AG04450 (cell line): ENCODE measurements around the gene HP. TPM values are rescaled to one million over a fixed set of nuclear protein-coding genes. Genes with fewer than 3 reads are reported as not detected.

Experiments used
- CTCF ChIA-PET: fragments of 300-600, 350-600 bp; formaldehyde crosslinking; extraction: SDS; loops from one replicate; lab custom pipeline; 2022; ENCODE audit warnings: antibody characterized with exemption, inconsistent platforms; lab: Charles Lee
- POLR2A ChIA-PET: fragments of 350-600 bp; formaldehyde crosslinking; extraction: SDS; loops from one replicate; lab custom pipeline; 2021; ENCODE audit warnings: antibody characterized with exemption, inconsistent platforms; lab: Yijun Ruan, JAX
- DNase-seq: peaks from one replicate; pipeline ENCODE4 v3.0.0-alpha.2; 2011; ENCODE audit warnings: low read depth, low spot score
- H3K27ac ChIP-seq: one replicate; pipeline ENCODE4 v1.5.1; 2012; ENCODE audit warnings: low read depth, low read length, control low read depth
- H3K27me3 ChIP-seq: one replicate; pipeline ENCODE4 v1.6.0; 2012; ENCODE audit warnings: low read length; ENCODE audit not compliant: control insufficient read depth, insufficient read depth
- H3K4me3 ChIP-seq: 2 replicates; pipeline ENCODE4 v1.5.1; 2011; ENCODE audit warnings: mild to moderate bottlenecking, low read depth, low read length, control low read depth
- H3K9me3 ChIP-seq: 2 replicates; pipeline ENCODE4 v1.5.1; 2012; ENCODE audit warnings: low read length; ENCODE audit not compliant: control insufficient read depth, insufficient read depth
- CTCF ChIP-seq: IDR thresholded peaks from 2 replicates; pipeline ENCODE4 v1.5.1; 2011; ENCODE audit warnings: low read depth, low read length, control low read depth, inconsistent platforms
- polyA plus RNA-seq: library from polyadenylated mRNA; depleted of rRNA; stranded (reverse); fragments of >200 nt; gene quantifications from 2 replicates; pipeline ENCODE4 v1.2.3, GENCODE V29; 2011

Gene HP
- polyA plus RNA-seq, 1 experiment, result not detected

- CTCF ChIA-PET, result interaction anchor here (0.8 to 1.0 kb wide), 2 partner anchors 11 to 18 kb away, joined by 3 read pairs; no protein-coding TSS in a partner anchor
These were observed 33.3 kb upstream of the HP start for GRCh38 chr16:72021043-72021442.

GRCh38 chr16:72022127-72022526 is 32.2 kb upstream of the HP start:
- Histone ChIP-seq H3K4me3 (no peak overlapping the region), H3K27me3 (no peaks in the 10 kb centered on the region), H3K27ac (no peak overlapping the region), H3K9me3 (no peaks in the 10 kb centered on the region)
- no peak for TF ChIP-seq CTCF
- no peak for DNase-seq
- ChIA-PET CTCF (interaction anchor here (0.8 kb wide), 1 partner anchor 178 kb away, joined by 5 read pairs; no protein-coding TSS in a partner anchor), POLR2A (interaction anchor here (0.6 kb wide), 1 partner anchor 14 kb away, joined by 3 read pairs; no protein-coding TSS in a partner anchor)

More at GRCh38 chr16:72021043-72021442, 33.3 kb upstream of the HP start:
- peak; percentile 47 for TF ChIP-seq CTCF
- H3K27me3 ChIP-seq, result no peaks in the 10 kb centered on the region
- DNase-seq, result no peak
- POLR2A ChIA-PET, result no interaction called here
- H3K4me3 ChIP-seq, result no peak overlapping the region
- no peaks in the 10 kb centered on the region for H3K9me3 ChIP-seq
- no peak overlapping the region for H3K27ac ChIP-seq

DNA sequence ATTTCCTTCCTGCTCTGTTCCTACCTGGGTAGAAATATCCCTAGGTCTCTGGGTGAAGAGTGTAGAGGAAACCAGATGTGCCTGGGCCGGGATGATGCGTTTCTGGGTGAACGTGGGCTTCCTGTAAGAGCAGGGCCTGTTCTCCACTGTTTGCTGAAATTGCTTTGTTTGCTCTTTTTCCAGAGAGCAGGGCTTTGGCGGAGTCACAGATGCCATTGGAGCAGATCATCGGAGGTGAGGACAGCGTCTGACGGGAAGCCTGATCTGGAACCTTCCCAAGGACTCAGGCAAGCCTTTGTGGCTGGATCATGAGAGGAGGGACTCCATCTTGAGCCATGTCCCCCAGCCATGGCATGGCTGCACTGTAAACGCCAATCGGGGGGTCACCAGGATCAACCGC is 30.3 kb upstream of the HP start:
- no peak for TF ChIP-seq CTCF
- H3K27ac ChIP-seq, result no peak overlapping the region
- no peak for DNase-seq
- no peaks in the 10 kb centered on the region for H3K27me3 ChIP-seq
- POLR2A ChIA-PET, result no interaction called here
- H3K9me3 ChIP-seq, result no peaks in the 10 kb centered on the region
- CTCF ChIA-PET, result no interaction called here
- no peak overlapping the region for H3K4me3 ChIP-seq

GRCh38 chr16:72024862-72025382 is 29.4 kb upstream of the HP start:
- ChIA-PET CTCF (no interaction called here), POLR2A (no interaction called here)
- no peak overlapping the region for H3K4me3 ChIP-seq
- no peak overlapping the region for H3K27ac ChIP-seq
- H3K9me3 ChIP-seq, result no peaks in the 10 kb centered on the region
- H3K27me3 ChIP-seq, result no peaks in the 10 kb centered on the region
- TF ChIP-seq CTCF, result no peak
- DNase-seq, result no peak

DNA sequence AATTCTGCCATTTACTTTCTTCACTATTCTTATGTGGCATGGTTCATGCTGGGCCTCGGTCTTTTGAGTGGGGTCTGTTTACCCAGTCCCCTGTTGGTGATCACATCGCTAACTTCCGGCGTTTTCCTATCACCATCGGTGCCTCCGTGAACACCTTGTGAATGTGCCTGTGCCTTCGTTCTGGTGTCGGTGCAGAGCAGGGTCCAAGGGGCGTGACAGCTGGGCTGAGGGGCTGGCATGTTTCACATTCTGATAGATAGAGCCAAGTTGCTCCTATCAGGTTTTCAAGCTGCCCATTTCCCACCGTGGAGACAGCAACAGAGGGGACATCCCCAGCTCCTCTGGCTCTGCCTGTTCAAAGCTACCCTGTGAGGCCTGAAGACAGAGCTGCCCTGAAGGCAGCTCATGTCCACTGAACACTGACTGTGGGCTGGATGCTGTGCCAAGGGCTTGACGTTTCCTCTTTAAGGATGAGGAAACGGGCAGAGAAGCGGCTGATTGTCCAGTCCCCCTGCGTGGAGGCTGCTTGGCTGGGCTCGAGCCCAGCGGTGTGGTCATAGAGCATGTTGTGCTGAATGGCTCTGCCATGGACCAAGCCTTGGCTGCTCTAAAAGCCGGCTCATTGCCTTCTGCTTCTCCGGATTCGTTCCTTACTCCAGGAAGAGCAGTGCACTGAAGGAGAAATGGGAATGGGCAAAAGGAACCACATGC is 28.7 kb upstream of the HP start:
- Histone ChIP-seq H3K27me3 (no peaks in the 10 kb centered on the region), H3K27ac (no peak overlapping the region), H3K9me3 (no peaks in the 10 kb centered on the region), H3K4me3 (no peak overlapping the region)
- POLR2A ChIA-PET, result no interaction called here
- CTCF ChIA-PET, result no interaction called here
- no peak for DNase-seq
- TF ChIP-seq CTCF, result no peak
